AG04449 (cell line): ENCODE data around the gene NTSR1.

ENCODE experiments used
- CTCF ChIA-PET: fragments of 350-600 bp; formaldehyde crosslinking; extraction: SDS; loops from one replicate; lab custom pipeline; 2021; ENCODE audit warnings: antibody characterized with exemption; lab: Yijun Ruan, JAX
- POLR2A ChIA-PET: fragments of 400-600, 350-600 bp; formaldehyde crosslinking; extraction: SDS; loops from one replicate; lab custom pipeline; 2020; ENCODE audit warnings: antibody characterized with exemption, inconsistent platforms; lab: Yijun Ruan, JAX
- DNase-seq: peaks from one replicate; pipeline ENCODE4 v3.0.0-alpha.2; 2010; ENCODE audit warnings: low read depth, low spot score
- H3K4me3 ChIP-seq: 2 replicates; pipeline ENCODE4 v1.5.1; 2011; ENCODE audit warnings: low read depth, mild to moderate bottlenecking, control low read depth, low read length
- CTCF ChIP-seq: IDR thresholded peaks from one replicate; pipeline ENCODE4 v1.5.1; 2011; ENCODE audit warnings: mild to moderate bottlenecking, moderate library complexity, low read length, control low read depth, inconsistent platforms; ENCODE audit not compliant: insufficient read depth; ENCODE audit errors: missing control alignments

The NTSR1 gene

GRCh38 chr20:62685781-62686555, 22.7 kb upstream of the NTSR1 start:
- ChIA-PET POLR2A (no interaction called here), CTCF (interaction anchor here (1.1 to 1.9 kb wide), 4 partner anchors 18 to 121 kb away, joined by 3 to 15 read pairs (median 4); no protein-coding TSS in a partner anchor)
- no peak for TF ChIP-seq CTCF
- DNase-seq = no peak
- no peak overlapping the region for H3K4me3 ChIP-seq

GRCh38 chr20:62686869-62687830, 21.5 kb upstream of the NTSR1 start:
- H3K4me3 ChIP-seq = no peak overlapping the region
- POLR2A ChIA-PET = no interaction called here
- no peak for TF ChIP-seq CTCF
- CTCF ChIA-PET = interaction anchor here (1.4 to 1.9 kb wide), 2 partner anchors 19 to 104 kb away, joined by 5 to 15 read pairs; no protein-coding TSS in a partner anchor
- no peak for DNase-seq

- no peak for TF ChIP-seq CTCF
- ChIA-PET POLR2A (no interaction called here), CTCF (interaction anchor here (1.0 to 2.7 kb wide), 5 partner anchors 9 to 103 kb away, joined by 3 to 18 read pairs (median 5); no protein-coding TSS in a partner anchor)
- H3K4me3 ChIP-seq = no peak overlapping the region
- DNase-seq = no peak
Measured at GRCh38 chr20:62688083-62688482, 20.6 kb upstream of the NTSR1 start.

GRCh38 chr20:62688855-62689460, 19.7 kb upstream of the NTSR1 start:
- DNase-seq = no peak
- TF ChIP-seq CTCF = peak; percentile 15
- CTCF ChIA-PET = interaction anchor here (0.8 to 2.7 kb wide), 7 partner anchors 9 to 102 kb away, joined by 3 to 18 read pairs (median 3); no protein-coding TSS in a partner anchor
- H3K4me3 ChIP-seq = no peak overlapping the region
- POLR2A ChIA-PET = no interaction called here

- no peak for DNase-seq
- CTCF ChIA-PET = interaction anchor here (0.9 to 2.7 kb wide), 5 partner anchors 21 to 102 kb away, joined by 3 to 18 read pairs (median 9); no protein-coding TSS in a partner anchor
- POLR2A ChIA-PET = no interaction called here
- H3K4me3 ChIP-seq = no peak overlapping the region
- TF ChIP-seq CTCF = no peak
Measured at GRCh38 chr20:62689861-62690260, 18.8 kb upstream of the NTSR1 start.
